Left hindlimb (tissue), 1 donor: ENCODE results near the gene ZSCAN29.

Source experiments
- DNase-seq: peaks from one replicate; pipeline ENCODE4 v3.0.0-alpha.2; 2018

ZSCAN29 gene

GRCh38 chr15:43346305-43346704 is 24.5 kb downstream of the ZSCAN29 start:
- DNase-seq = no peak

GRCh38 chr15:43330780-43331087 is 40.1 kb downstream of the ZSCAN29 start:
- no peak for DNase-seq

GRCh38 chr15:43329960-43330779 is 40.7 kb downstream of the ZSCAN29 start, which contains the start of gene LCMT2:
TSS of gene LCMT2 (minus strand) at chr15:43330573. CDS start at chr15:43330489, 84 bp downstream.
- peak; percentile 97 for DNase-seq

- peak; percentile 34 for DNase-seq
Measured at GRCh38 chr15:43329217-43329959, 41.5 kb downstream of the ZSCAN29 start.

- DNase-seq = no peak
Measured at GRCh38 chr15:43325039-43325684, 45.7 kb downstream of the ZSCAN29 start.

- DNase-seq = no peak
Measured at GRCh38 chr15:43318990-43319771, 51.7 kb downstream of the ZSCAN29 start.

GRCh38 chr15:43317566-43318184 is 53.2 kb downstream of the ZSCAN29 start:
- DNase-seq = no peak

- DNase-seq = no peak
Measured at GRCh38 chr15:43316971-43317346, 53.9 kb downstream of the ZSCAN29 start.

- no peak for DNase-seq
Measured at GRCh38 chr15:43316016-43316970, 54.5 kb downstream of the ZSCAN29 start.

- DNase-seq = no peak
Measured at GRCh38 chr15:43314171-43314570, 56.7 kb downstream of the ZSCAN29 start.

GRCh38 chr15:43312378-43312777 is 58.5 kb downstream of the ZSCAN29 start:
- no peak for DNase-seq
